Left ventricle myocardium superior (tissue), 1 donor: ENCODE data around the gene DOK6. TPM values are rescaled to one million over a fixed set of nuclear protein-coding genes. Genes with fewer than 3 reads are reported as not detected.
"Not testable (repeated sequence)": the region's sequence is repeated elsewhere in the genome, so short reads cannot be mapped to it uniquely, and the experiment has no call there.

ENCODE experiments used
- ATAC-seq: fragments of 200-7000 bp; cut with Tn5 transposase; one replicate; pipeline ENCODE4 v1.9.1; 2020; ENCODE audit warnings: mild to moderate bottlenecking, moderate library complexity
- DNase-seq: peaks from one replicate; pipeline ENCODE4 v3.0.0-alpha.2; 2020
- intact Hi-C: fragments of 100-400 bp; cut with micrococcal nuclease; formaldehyde crosslinking; loops from one replicate; pipeline ENCODE4 v1.11.0; 2022
- total RNA-seq: library from RNA; stranded (reverse); fragmentation: NEBNext Ultra II Directional; extraction: Animal tissue kit (Norgen Biotek cat#: 25700); gene quantifications from one replicate; pipeline ENCODE4 v1.2.1, GENCODE V29; 2021
- donor health status: DM: no; HTN: yes; CAD: no; lungs with severe emphysema.

Gene DOK6
- total RNA-seq, 1 donor from 2014 or later = 15.5 TPM

GRCh38 chr18:69658685-69659084, 258.0 kb downstream of the DOK6 start:
- DNase-seq = no peak
- intact Hi-C loops = no loop called here
- no peak for ATAC-seq

GRCh38 chr18:69659142-69659651, 258.5 kb downstream of the DOK6 start:
- no peak for ATAC-seq
- intact Hi-C loops = no loop called here
- DNase-seq = no peak

GRCh38 chr18:69662090-69662489, 261.4 kb downstream of the DOK6 start:
- ATAC-seq, DNase-seq, intact Hi-C loops: not testable (repeated sequence)

GRCh38 chr18:69664399-69664798, 263.7 kb downstream of the DOK6 start:
- ATAC-seq = no peak
- intact Hi-C loops = no loop called here

GRCh38 chr18:69674292-69674877, 273.7 kb downstream of the DOK6 start:
- no peak for ATAC-seq
- intact Hi-C loops = no loop called here
- DNase-seq = no peak

More at GRCh38 chr18:69664399-69664798, 263.7 kb downstream of the DOK6 start:
- DNase-seq = no peak

- intact Hi-C loops = no loop called here
- ATAC-seq = no peak
- DNase-seq = no peak
Measured at GRCh38 chr18:69674966-69675365, 274.3 kb downstream of the DOK6 start.

DNA sequence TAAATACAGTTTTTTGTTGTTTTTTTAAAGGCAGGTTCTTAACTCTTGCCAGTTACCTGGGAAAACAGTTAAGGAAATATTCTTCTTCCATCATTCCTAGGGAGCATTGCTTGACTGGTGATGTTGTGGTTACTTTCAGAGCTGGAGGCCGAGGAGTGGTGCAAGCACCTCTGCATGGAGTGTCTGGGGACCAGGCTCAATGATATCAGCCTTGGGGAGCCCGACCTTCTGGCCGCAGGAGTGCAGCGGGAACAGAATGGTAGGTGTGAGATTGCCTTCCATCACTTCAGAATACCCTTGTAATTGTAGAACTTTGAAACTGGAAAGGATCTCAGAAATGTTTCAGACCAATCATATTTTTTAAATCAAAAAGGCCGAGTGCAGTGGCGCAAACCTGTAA, 276.9 kb downstream of the DOK6 start:
- intact Hi-C loops = no loop called here
- ATAC-seq (no peak), DNase-seq (no peak)

- intact Hi-C loops = no loop called here
- ATAC-seq (no peak), DNase-seq (no peak)
Measured at GRCh38 chr18:69680123-69680522, 279.4 kb downstream of the DOK6 start.

DNA sequence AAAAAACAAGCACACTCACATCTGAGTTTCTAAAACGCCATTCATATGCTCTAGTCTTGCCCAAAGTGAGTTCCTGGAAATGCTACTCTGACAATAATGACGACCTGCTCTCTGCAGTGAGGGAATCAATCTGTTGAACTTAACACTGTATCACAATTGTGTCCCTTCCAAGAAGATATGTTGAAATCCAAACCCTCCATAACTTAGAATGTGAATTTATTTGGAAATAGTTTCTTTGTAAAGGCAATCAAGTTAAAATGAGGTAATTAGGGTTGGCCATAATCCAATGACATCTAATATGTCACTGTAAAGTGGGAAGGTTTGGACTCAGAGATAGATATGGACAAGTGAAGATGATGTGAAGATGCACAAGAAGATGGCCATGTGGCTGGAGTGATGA, 282.5 kb downstream of the DOK6 start:
- DNase-seq (no peak), ATAC-seq (no peak)
- intact Hi-C loops = no loop called here

DNA sequence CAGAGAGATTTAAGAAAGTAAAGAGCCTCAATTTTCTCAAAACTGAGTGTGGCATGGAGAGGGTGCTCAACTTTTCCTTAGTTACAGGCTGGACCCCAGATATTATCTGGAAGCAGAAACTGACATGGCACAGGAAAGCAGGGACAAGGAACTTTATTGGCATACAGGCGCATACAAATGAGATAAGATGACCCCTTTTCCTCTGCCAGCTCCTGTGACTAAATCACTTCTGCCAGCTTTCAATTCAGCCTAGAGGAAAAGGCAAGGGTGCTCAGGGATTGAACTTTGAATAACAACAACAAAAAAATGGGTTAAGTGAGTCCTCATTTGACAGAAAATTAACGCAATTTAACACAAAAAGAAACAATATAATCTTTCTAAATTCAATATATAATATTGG, 284.1 kb downstream of the DOK6 start:
- no peak for DNase-seq
- ATAC-seq = peak; percentile 68
- intact Hi-C loops = no loop called here

DNA sequence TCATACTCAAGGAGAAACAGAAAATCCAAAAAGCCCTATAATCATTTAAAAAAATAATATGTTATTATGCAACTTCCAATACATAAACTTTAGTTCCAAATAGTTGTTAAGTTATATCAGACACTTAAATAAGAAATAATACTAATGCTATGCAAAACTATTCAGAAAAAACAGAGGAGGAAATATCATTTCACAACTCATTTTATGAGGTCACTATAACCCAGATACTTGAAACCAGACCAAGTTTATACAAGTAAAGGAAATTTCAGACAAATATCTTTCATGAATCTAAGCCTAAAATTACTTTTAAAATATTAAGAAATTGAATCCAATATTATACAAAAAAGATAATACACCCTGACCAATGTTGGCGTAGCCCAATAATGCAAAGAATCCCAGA, 286.2 kb downstream of the DOK6 start:
- ATAC-seq = no peak

GRCh38 chr18:69689121-69689759, 288.6 kb downstream of the DOK6 start:
- ATAC-seq = no peak
- DNase-seq = no peak
- intact Hi-C loops = no loop called here

More for the DNA sequence above, 286.2 kb downstream of the DOK6 start:
- intact Hi-C loops = no loop called here
- no peak for DNase-seq

GRCh38 chr18:69691008-69691760, 290.5 kb downstream of the DOK6 start:
- intact Hi-C loops = no loop called here
- no peak for DNase-seq
- ATAC-seq = no peak

GRCh38 chr18:69697069-69697468, 296.4 kb downstream of the DOK6 start:
- intact Hi-C loops = no loop called here

GRCh38 chr18:69697689-69698088, 297.0 kb downstream of the DOK6 start:
- intact Hi-C loops = no loop called here
- no peak for ATAC-seq
- no peak for DNase-seq

More at GRCh38 chr18:69697069-69697468, 296.4 kb downstream of the DOK6 start:
- DNase-seq (no peak), ATAC-seq (no peak)

DNA sequence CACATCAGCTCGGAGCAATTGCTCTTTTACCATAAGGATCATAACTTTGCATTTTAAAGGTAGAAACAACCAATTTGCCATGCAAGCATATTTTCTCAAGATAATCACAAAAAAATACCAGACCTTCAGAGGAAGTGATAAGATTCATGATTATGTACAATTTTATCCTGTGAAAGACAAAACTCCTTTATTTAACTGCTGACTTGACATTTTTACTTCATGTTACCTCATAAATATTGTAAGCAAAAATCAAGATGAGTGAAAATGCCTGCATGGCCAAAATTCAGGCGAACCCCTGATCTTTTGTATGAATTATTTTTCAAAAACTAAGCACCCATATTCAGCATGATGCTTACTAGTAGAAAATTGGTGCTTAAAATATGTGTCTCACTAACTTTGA, 300.6 kb downstream of the DOK6 start:
- no peak for ATAC-seq
- no peak for DNase-seq
- intact Hi-C loops = no loop called here

DNA sequence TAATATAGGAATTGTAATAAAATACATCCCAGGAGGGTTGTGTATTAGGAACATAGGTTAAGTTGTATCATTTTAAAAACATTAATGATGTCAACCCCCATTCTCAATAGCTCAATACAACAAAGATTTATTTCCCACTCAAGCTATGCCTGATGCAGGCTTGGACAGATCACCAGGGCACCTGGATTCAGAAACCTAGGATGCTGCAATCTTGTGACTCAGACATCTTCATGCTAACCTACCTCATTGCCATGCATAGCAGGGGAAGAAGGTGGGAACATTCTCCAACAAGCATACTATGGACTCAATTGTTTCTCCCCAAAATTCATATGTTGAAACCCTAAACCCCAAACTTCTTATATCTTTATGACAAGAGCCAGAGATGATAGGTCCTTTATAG, 302.8 kb downstream of the DOK6 start:
- no peak for DNase-seq
- no peak for ATAC-seq
- intact Hi-C loops = no loop called here

DNA sequence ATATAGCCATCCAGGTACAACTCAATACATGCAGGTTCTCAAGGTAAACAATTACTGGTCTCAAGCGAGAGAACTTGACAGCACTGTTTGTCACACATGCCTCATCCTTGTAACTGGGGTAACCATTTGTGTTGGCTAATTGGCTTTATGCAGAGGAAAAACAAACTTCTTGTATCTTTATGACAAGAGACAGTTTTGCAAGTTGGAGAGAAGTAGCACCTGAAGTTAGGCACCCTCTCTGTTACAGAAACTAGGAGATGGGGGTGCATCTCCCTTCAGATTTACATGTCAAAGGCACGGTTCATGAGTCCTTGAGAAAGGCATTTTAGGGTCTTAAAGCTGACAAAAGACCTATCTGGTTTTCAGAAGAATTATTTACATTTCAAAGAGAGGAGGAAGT, 305.3 kb downstream of the DOK6 start:
- ATAC-seq = no peak
- intact Hi-C loops = no loop called here
- DNase-seq = no peak

DNA sequence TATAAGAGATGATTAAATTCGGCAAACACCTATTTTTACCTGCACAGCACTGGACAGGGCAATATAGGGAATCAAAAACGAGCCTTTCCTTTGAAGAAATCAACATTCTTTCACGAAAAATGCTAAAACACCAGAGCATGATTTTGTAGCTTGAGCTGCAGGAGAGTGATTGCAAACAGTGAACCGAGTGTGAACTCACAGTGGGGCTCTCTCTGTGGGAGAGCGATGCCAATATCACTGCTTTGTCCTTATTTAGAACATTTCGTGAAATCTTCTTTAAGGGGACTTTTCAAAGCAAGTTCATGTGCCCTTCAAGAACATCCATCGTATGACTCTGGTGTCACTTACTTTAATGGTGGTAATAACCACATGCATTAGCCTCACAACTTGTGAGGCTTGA, 308.2 kb downstream of the DOK6 start:
- ATAC-seq = no peak
- DNase-seq = no peak
- intact Hi-C loops = no loop called here

GRCh38 chr18:69715191-69715795, 314.6 kb downstream of the DOK6 start:
- intact Hi-C loops = no loop called here
- DNase-seq = no peak
- no peak for ATAC-seq
